GM18909 (cell line): ENCODE data around the gene ANKRD11.
"Not testable (repeated sequence)": the region's sequence is repeated elsewhere in the genome, so short reads cannot be mapped to it uniquely, and the experiment has no call there.

Source experiments
- ATAC-seq: cut with Tn5 transposase; IDR thresholded peaks from one replicate; pipeline ENCODE4 v1.9.1; 2021; ENCODE audit warnings: mild to moderate bottlenecking; ENCODE audit not compliant: unreplicated experiment, poor library complexity

Gene ANKRD11

GRCh38 chr16:89261691-89262563, 228.4 kb downstream of the ANKRD11 start:
- ATAC-seq: no peak

- ATAC-seq: not testable (repeated sequence)
Observed at GRCh38 chr16:89259901-89260300, 230.5 kb downstream of the ANKRD11 start.

GRCh38 chr16:89257757-89258465, 232.4 kb downstream of the ANKRD11 start:
- ATAC-seq: no peak

GRCh38 chr16:89257281-89257731, 233.1 kb downstream of the ANKRD11 start:
- no peak for ATAC-seq

- ATAC-seq: no peak
Observed at GRCh38 chr16:89256651-89257254, 233.6 kb downstream of the ANKRD11 start.

- ATAC-seq: no peak
Observed at GRCh38 chr16:89253548-89254287, 236.6 kb downstream of the ANKRD11 start.

- no peak for ATAC-seq
Observed at GRCh38 chr16:89248196-89248982, 242.0 kb downstream of the ANKRD11 start.

GRCh38 chr16:89247734-89248075, 242.7 kb downstream of the ANKRD11 start:
- ATAC-seq: not testable (repeated sequence)

- peak; percentile 82 for ATAC-seq
Observed at GRCh38 chr16:89246903-89247733, 243.2 kb downstream of the ANKRD11 start.

GRCh38 chr16:89246383-89246902, 243.9 kb downstream of the ANKRD11 start:
- ATAC-seq: no peak

- no peak for ATAC-seq
Observed at GRCh38 chr16:89244754-89245153, 245.6 kb downstream of the ANKRD11 start.

GRCh38 chr16:89244264-89244663, 246.1 kb downstream of the ANKRD11 start:
- not testable (repeated sequence) for ATAC-seq

GRCh38 chr16:89243664-89244063, 246.7 kb downstream of the ANKRD11 start:
- no peak for ATAC-seq

- no peak for ATAC-seq
Observed at GRCh38 chr16:89242795-89243200, 247.6 kb downstream of the ANKRD11 start.

- peak; percentile 63 for ATAC-seq
Observed at GRCh38 chr16:89241187-89242007, 249.0 kb downstream of the ANKRD11 start.

- no peak for ATAC-seq
Observed at GRCh38 chr16:89237733-89238132, 252.6 kb downstream of the ANKRD11 start.

- no peak for ATAC-seq
Observed at GRCh38 chr16:89233678-89234490, 256.5 kb downstream of the ANKRD11 start.
